HG03135 (cell line): ENCODE measurements around the gene TNK1.
"Not testable (repeated sequence)": the region's sequence is repeated elsewhere in the genome, so short reads cannot be mapped to it uniquely, and the experiment has no call there.

Experiments used
- ATAC-seq: cut with Tn5 transposase; IDR thresholded peaks from one replicate; pipeline ENCODE4 v1.9.1; 2021; ENCODE audit warnings: mild to moderate bottlenecking, moderate library complexity; ENCODE audit not compliant: unreplicated experiment

Gene TNK1

GRCh38 chr17:7380855-7381683 is at the start of gene TNK1:
Gene TNK1, plus strand, starts transcription at chr17:7381089. Its CDS starts 1,838 bp downstream, at chr17:7382927.
- ATAC-seq, result no peak

DNA sequence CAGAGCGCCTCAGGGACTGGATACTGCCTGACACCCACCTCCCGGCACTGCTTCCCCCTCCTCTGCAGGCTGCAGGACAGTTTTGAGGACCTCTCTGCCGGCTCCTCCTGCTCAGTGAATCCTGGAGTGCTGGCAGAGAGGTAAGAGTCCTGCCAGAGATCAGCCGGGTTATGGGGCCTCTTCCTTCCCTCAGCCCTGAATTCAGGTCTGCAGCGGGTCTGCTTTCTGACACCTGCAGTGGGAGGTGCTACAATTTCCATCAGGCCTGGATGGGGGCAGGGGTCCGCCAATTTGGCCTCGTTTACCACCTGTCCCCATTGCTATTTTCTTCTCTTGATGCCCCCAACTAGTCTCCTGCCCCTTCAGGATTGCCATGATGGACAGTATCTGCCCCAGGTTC is 48.8 kb upstream of the TNK1 start:
- no peak for ATAC-seq

- not testable (repeated sequence) for ATAC-seq
Measured at GRCh38 chr17:7332600-7333069, 48.3 kb upstream of the TNK1 start.

- ATAC-seq, result no peak
Measured at GRCh38 chr17:7334938-7335538, 45.9 kb upstream of the TNK1 start.

DNA sequence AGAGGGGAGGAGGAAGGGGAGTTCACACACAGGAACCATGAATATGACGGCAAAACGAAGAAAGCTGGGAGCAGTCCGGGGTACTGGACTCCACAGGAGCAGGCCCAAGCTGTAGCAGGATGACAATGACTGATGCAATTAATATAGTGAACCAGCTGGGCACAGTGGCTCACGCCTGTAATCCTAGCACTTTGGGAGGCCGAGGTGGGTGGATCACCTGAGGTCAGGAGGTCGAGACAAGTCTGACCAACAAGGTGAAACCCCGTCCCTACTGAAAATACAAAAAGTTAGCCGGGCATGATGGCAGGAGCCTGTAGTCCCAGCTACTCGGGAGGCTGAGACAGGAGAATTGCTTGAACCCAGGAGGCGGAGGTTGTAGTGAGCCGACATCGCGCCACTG is 45.1 kb upstream of the TNK1 start:
- ATAC-seq, result not testable (repeated sequence)

DNA sequence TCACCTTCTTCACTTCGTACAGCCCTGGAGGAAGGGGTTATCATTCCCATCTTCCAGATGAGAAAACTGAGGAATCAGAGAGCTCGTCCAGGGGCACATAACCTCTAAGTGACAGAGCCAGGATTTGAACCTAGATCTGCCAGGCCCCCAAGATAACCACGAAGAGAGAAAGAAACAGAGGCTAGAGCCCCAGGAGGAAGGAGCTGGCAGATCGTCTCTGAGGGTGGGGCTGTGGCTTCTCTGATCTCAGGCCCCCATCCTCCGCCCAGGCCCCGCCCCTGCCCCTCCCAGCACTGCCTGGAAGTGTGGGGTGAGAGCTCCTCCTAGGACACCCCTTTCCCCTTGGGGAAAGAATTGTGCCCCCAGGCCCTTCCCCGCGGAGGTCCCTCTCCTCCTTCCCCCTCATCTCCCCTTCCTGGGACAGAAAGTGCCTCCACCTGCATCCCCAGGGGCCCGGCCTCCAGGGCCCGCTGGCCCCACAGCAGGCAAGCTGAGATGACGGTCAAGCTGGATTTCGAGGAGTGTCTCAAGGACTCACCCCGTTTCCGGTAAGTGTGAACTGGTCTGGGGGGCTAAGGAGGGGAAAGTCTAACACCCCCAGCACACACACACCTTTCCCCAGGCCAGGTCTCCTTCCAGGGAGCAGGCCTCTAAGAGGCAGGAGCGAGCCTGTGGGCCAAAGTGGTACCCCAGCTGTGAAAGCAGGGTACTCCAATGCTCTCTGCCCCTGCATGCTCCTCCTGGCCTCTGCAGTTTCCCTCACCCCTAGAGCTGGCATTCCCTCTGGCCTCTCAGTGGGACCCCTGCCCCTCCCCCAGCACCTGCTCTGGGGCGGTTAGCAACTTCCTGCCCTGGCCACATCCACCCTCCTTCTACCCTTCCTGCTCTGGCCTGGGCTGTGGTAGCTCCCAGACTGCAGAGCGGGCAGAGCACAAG is 44.4 kb upstream of the TNK1 start, which contains the start of gene ACAP1:
ACAP1 (plus strand) TSS at position 290 of the 936 bp plus-strand sequence; CDS start at position 496, 206 bp downstream.
- ATAC-seq, result no peak

DNA sequence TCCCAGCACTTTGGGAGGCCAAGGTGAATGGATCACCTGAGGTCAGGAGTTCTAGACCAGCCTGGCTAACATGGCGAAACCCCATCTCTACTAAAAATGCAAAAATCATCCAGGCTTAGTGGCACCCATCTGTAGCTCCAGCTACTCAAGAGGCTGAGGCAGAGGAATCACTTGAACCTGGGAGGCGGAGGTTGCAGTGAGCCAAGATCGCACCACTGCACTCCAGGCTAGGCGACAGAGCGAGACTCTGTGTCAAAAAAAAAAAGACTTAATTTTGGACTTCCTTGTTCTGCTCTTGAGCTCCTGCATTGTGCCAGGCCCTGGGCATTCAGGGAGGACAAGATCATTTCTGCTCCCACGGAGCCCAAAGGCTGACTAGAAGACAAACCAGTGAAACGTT is 43.3 kb upstream of the TNK1 start:
- ATAC-seq, result not testable (repeated sequence)

DNA sequence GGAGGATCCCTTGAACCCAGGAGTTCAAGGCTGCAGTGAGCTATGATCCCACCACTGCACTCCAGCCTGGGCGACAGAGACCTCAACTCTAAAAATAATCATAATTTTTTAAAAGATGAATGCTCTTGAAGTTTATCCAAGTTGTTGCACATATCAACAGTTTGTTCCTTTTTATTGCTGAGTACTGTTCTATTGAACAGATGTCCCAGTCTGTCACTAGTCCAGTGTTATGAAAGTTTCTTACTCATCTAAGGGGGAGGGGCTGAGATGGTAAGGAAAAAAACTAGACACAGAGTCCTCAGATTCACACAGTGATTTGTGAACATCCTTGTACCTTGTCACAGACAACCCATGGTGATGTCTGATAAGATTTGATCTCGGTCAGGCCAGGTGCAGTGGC is 40.7 kb upstream of the TNK1 start:
- ATAC-seq, result no peak

DNA sequence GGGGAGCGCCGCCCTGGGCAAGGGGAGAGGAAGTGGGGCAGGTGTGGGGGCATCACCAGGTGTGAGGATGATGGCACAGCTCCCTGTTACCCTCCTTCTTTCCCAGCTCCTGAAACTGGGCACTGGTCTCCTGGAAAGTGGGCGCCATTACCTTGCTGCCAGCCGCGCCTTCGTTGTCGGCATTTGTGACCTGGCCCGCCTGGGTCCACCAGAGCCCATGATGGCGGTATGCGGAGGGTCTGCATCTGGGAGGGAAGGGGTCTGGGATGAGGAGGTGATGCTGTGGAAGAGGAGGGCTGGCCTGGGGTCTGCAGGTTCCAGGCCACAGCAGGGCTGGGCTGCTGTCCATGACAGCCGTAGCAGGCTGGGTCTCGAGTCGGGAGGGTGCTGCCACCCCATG is 39.0 kb upstream of the TNK1 start:
- ATAC-seq, result no peak

GRCh38 chr17:7343250-7343649 is 37.6 kb upstream of the TNK1 start:
- ATAC-seq, result no peak

- ATAC-seq, result no peak
Measured at GRCh38 chr17:7346761-7347614, 33.9 kb upstream of the TNK1 start.

DNA sequence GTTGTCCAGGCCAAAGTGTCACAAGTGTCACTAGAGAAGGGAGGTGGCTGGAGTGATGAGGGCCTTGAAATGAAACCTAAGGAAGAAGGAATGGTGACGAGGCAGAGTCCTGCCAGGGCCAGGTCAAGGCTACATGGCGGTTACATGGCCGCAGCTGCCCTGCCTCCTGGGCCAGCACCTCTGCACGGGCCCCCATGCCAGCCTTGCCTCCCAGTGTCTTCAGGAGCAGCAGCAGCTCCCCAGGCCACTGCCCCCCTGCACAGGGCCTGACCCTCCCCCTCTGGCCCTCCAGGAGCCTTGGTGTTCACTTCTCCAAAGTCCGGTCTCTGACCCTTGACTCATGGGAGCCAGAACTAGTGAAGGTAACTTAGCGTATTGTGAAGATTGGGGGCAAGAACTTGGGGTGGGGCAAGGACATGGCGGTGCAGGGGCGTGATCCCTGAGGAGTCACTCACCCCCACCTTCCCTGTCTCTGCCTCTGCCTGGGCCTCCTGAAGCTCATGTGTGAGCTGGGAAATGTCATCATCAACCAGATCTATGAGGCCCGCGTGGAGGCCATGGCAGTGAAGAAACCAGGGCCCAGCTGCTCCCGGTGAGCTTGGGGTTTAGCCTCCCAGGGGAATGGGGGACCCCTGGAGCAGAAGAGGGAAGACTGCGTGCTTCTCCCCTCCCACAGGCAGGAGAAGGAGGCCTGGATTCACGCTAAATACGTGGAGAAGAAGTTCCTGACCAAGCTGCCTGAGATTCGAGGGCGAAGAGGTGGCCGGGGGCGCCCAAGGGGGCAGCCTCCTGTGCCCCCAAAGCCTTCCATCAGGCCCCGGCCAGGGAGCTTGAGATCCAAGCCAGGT is 33.0 kb upstream of the TNK1 start:
- ATAC-seq, result no peak

- ATAC-seq, result no peak
Measured at GRCh38 chr17:7348478-7349242, 32.2 kb upstream of the TNK1 start.

DNA sequence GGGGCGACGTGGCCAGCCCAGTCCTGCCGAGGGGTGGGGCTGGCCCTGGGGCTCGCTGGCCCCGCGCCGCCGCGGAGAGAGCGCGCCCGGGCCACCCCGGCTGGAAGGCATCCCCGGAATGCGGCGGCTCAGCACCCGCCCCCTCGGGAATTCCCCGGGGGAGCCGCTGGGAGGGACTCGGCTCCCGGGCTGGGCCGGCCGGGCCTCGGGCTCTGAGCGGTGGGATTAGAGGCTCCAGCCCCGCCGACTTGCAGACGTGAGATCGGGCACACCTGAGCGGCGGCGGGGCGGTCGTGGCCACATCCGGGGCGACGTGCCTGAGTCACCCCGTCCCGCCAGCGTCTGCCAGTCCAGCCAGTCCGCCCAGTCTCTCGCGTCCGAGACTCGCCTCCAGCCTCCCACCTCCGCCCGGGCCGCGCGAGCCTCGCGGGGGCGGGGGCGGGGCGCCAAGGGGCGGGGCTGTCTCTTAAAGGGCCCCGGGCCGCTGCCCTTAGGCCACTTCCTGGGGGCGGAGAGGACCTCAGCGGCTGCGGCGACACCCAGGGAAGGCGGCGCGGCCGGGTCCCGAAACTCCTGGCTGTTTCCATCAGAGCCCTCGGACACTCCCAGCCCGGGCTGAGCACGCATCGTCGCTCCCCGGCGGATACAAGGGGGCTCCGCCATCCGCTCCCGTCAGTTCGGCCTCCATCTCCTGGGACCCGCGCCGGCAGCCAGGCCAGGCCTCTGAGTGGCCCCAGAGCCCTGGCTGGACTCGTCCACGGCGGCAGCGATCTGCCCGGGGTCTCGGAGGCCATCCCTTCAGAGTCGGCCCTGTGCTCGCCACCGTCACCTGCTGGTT is 29.0 kb upstream of the TNK1 start, which contains the start of gene KCTD11:
KCTD11 (plus strand) TSS at position 498 of the 838 bp plus-strand sequence.
- ATAC-seq, result peak; percentile 65

DNA sequence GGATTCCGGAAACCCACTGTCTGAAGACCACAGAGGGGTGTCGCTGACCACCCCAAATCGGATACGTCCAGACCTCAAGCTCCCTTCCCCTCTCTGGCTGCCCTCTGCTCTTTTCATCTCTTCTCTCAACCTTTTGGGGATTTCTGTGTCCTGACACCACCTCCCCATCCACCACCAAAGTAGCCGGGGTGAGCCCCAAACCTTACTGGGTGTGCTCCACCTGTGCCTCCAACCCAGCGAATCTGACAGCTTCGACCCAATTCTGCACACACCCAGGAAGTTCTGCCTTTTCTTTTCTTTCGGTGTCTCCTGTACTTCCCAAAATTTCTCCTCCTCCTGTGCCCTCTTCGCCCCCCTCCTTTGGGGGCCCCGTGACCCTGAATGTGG is 28.4 kb upstream of the TNK1 start:
- ATAC-seq, result no peak

GRCh38 chr17:7352910-7353635 is 27.8 kb upstream of the TNK1 start:
- ATAC-seq, result no peak
